Measurements from ENCODE around the gene SLC9A7. TPM values are rescaled to one million over a fixed set of nuclear protein-coding genes. Genes with fewer than 3 reads are reported as not detected.

SLC9A7 gene
- total RNA-seq (ENCODE audit: unreplicated experiment), result 5.0 TPM
- long read RNA-seq, result 0 reads

DNA sequence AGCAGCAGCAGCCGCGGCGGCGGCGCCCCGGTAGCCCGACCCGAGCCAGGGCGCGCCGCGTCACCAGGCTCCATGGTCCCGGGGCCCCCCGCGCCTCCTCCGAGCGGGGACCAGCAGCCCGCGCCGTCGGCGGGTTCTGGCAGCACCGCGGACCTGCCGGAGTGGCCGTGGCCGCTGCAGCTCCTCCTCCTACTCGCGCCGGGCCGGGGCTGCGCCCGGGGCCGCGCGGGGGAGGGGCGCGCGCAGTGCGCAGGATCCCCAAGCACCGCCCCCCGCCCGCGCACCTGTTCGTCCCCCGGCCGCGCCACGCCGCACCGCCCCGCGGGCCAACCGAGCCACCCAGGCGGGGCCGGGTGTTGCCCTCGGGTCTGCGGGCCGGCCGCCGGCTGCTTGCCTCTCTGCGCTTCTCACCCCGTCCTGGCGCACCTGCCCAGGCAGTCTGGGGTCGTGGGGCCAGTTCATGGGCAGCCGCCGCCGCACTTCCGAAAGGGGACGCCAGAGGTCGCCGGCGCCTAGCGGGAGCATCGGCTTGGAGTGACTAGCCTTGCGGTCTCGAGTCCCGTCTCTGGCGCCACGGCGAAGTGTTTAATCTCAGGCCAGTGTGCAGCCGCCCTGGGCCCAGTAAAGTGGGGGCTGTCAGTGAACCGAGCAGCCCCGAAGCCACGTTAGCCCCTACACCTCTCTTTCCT lies at the start of gene SLC9A7:
SLC9A7 (minus strand) TSS at position 163 of the 689 bp plus-strand sequence; CDS start at position 74, 89 bp downstream.
- H3K36me3 Mint-ChIP-seq (ENCODE audit: unreplicated experiment), result no peaks in the 10 kb centered on the region
- H3K27me3 Mint-ChIP-seq (ENCODE audit: unreplicated experiment), result no peaks in the 10 kb centered on the region
- peak within 1 kb of the TSS; percentile 64 for H3K27ac Mint-ChIP-seq (ENCODE audit: unreplicated experiment)
- TF ChIP-seq, protein P1, sequence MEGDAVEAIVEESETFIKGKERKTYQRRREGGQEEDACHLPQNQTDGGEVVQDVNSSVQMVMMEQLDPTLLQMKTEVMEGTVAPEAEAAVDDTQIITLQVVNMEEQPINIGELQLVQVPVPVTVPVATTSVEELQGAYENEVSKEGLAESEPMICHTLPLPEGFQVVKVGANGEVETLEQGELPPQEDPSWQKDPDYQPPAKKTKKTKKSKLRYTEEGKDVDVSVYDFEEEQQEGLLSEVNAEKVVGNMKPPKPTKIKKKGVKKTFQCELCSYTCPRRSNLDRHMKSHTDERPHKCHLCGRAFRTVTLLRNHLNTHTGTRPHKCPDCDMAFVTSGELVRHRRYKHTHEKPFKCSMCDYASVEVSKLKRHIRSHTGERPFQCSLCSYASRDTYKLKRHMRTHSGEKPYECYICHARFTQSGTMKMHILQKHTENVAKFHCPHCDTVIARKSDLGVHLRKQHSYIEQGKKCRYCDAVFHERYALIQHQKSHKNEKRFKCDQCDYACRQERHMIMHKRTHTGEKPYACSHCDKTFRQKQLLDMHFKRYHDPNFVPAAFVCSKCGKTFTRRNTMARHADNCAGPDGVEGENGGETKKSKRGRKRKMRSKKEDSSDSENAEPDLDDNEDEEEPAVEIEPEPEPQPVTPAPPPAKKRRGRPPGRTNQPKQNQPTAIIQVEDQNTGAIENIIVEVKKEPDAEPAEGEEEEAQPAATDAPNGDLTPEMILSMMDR (IDR thresholded peaks at IDR 0.05; ENCODE audit: partially characterized antibody, unreplicated experiment), result peak; percentile 79
- H3K4me3 Mint-ChIP-seq (ENCODE audit: unreplicated experiment), result peak within 1 kb of the TSS; percentile 88
- H3K9me3 Mint-ChIP-seq (ENCODE audit: unreplicated experiment), result peaks cover 2% of the 10 kb centered on the region
- DNase-seq, result peak; percentile 82
- peaks cover 2% of the 10 kb centered on the region for H3K4me1 Mint-ChIP-seq (ENCODE audit: low read depth, unreplicated experiment)

DNA sequence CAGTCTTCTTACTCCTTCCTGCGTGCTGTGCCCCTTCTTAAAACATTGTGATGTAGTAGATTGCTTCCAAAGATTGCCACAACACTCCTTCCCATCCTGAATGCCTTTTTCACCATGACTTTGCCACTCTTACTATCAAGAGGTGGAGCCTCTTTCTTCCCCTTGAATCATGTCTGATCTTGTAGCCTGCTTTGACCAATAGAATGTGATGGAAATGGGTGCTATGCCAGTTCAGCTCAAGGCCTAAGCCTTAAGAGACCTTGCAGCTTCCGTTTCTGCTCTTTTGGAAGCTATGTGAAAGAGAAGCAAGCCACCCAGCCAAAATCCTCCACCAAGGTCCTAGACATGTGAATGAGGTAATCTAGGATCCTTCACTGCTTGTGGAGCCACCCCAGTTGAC lies 46.4 kb upstream of the SLC9A7 start:
- no peak overlapping the region for H3K27ac Mint-ChIP-seq (ENCODE audit: unreplicated experiment)
- no peak for DNase-seq
- no peaks in the 10 kb centered on the region for H3K4me1 Mint-ChIP-seq (ENCODE audit: low read depth, unreplicated experiment)
- no peaks in the 10 kb centered on the region for H3K27me3 Mint-ChIP-seq (ENCODE audit: unreplicated experiment)
- H3K36me3 Mint-ChIP-seq (ENCODE audit: unreplicated experiment), result no peaks in the 10 kb centered on the region
- no peak overlapping the region for H3K4me3 Mint-ChIP-seq (ENCODE audit: unreplicated experiment)
- H3K9me3 Mint-ChIP-seq (ENCODE audit: unreplicated experiment), result no peaks in the 10 kb centered on the region
- TF ChIP-seq, protein P1 (IDR thresholded peaks at IDR 0.05; ENCODE audit: partially characterized antibody, unreplicated experiment), result no peak

DNA sequence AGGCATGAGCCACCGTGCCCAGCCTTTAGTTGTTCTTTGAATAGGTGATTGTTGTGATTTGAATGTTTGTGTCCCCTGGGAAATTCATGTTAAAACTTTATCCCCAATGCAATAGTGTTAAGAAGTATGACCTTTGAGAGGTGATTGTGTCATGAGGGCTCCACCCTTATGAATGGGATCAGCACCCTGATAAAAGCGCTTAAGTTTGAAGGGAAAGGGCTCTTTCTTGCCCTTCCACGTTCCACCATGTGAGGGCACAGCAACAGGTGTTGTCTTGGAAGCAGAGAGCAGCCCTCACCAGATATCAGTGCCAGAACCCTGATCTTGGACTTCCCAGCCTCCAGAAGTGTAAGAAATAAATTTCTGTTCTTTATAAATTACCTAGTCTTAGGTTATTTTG lies 44.2 kb upstream of the SLC9A7 start:
- H3K4me1 Mint-ChIP-seq (ENCODE audit: low read depth, unreplicated experiment), result no peaks in the 10 kb centered on the region
- no peaks in the 10 kb centered on the region for H3K27me3 Mint-ChIP-seq (ENCODE audit: unreplicated experiment)
- no peaks in the 10 kb centered on the region for H3K9me3 Mint-ChIP-seq (ENCODE audit: unreplicated experiment)
- H3K27ac Mint-ChIP-seq (ENCODE audit: unreplicated experiment), result no peak overlapping the region
- TF ChIP-seq, protein P1 (IDR thresholded peaks at IDR 0.05; ENCODE audit: partially characterized antibody, unreplicated experiment), result no peak
- no peak overlapping the region for H3K4me3 Mint-ChIP-seq (ENCODE audit: unreplicated experiment)
- no peak for DNase-seq
- no peaks in the 10 kb centered on the region for H3K36me3 Mint-ChIP-seq (ENCODE audit: unreplicated experiment)

DNA sequence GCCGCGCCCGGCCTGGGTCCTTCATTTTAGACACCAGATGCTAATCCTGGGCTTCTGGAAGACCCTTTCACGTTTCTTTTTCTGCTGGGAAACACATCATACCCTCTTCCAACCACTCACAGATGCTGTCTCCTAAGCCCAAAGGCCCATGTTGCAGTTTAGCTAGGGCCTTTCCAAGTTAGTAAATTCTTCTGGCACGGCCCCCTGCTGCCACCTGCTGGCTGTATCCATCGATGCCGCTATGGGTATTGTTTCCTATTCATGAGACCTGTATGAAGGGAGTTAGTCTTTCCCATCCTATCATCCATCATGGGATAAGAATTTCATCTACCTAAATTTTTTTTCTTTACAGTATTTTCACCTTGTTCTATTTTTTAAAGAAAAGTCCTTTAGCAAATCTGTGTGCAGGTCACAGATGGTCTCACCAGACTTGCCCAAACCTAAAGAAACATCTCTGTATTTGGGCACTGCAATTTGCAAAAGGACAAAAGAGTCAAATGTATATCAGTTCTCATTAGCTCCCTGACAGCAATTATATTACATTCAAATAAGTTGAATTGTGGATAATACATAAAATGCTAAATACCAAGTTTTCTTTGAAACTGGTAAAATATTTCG lies 37.8 kb upstream of the SLC9A7 start:
- H3K4me3 Mint-ChIP-seq (ENCODE audit: unreplicated experiment), result no peak overlapping the region
- no peaks in the 10 kb centered on the region for H3K36me3 Mint-ChIP-seq (ENCODE audit: unreplicated experiment)
- no peaks in the 10 kb centered on the region for H3K9me3 Mint-ChIP-seq (ENCODE audit: unreplicated experiment)
- no peak overlapping the region for H3K27ac Mint-ChIP-seq (ENCODE audit: unreplicated experiment)
- peak; percentile 77 for DNase-seq
- TF ChIP-seq, protein P1 (IDR thresholded peaks at IDR 0.05; ENCODE audit: partially characterized antibody, unreplicated experiment), result peak; percentile 70
- H3K4me1 Mint-ChIP-seq (ENCODE audit: low read depth, unreplicated experiment), result no peaks in the 10 kb centered on the region
- no peaks in the 10 kb centered on the region for H3K27me3 Mint-ChIP-seq (ENCODE audit: unreplicated experiment)
